NCI-H2196 treated with DMSO at 0.1 percent for 48 hours (cell line): ENCODE data around the gene ZNF776.
"Not testable (repeated sequence)": the region's sequence is repeated elsewhere in the genome, so short reads cannot be mapped to it uniquely, and the experiment has no call there.

ENCODE experiments used
- DNase-seq: peaks from one replicate; lab custom pipeline; 2025; ENCODE audit not compliant: unreplicated experiment; lab: John Stamatoyannopoulos, UW

ZNF776 gene

GRCh38 chr19:57746580-57747471 lies at the start of gene ZNF776:
Gene ZNF776, plus strand, starts transcription at chr19:57746815. Its CDS starts 244 bp downstream, at chr19:57747059.
- peak; percentile 79 for DNase-seq

DNA sequence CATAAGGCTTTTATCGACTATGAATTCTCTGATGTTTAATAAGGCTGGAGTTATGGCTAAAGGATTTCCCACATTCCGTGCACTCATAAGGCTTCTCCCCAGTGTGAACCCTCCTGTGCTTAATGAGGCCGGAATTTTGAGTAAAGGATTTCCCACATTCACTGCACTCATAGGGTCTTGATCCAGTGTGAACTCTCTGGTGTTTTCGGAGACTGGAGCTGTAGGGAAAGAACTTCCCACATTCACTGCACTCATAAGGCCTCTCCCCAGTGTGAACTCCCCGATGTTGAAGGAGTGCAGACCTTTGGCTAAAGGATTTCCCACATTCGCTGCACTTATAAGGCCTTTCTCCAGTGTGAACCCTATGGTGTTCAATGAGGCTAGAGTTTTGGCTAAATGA lies 45.0 kb upstream of the ZNF776 start:
- DNase-seq: no peak

GRCh38 chr19:57706346-57706745 lies 40.3 kb upstream of the ZNF776 start:
- DNase-seq: no peak

DNA sequence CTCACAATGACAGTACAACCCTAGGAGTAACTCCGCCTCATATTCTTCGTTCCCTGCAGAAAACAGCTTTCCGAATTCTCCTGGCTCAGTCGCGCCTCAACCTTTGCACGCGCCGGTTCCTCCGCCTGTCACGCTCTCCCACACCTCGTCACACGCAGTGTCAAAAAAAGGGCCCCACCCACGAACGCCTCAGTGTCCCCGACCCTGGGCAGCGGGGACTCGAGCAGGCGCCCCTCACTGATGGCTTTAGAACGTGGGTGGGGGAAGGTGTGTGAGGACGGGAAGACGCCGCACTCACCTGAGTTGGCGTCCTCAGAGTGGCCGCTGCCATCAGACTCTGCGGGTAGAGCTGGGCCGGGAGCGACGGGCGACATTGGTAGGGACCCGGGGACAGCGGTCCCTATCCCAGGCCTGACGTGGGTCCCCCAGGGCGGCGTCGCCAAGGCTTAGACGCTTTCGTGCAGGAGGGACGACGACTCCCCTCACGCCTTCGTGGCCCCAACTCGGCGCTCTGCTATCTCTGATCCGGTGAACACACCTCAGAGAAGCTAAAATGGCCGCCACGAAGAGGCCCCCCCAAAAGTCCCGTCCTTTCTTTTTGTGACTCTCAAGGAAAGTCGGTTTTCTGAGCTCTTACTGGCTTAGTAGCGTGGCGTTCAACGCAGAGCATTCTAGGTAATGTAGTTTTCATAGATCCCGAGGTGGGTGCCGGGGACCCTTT lies 37.8 kb upstream of the ZNF776 start, which contains the start of gene ZNF154:
Gene ZNF154 (minus strand): TSS at position 564 of the 721 bp plus-strand sequence. CDS start 233 bp downstream, at position 331.
- DNase-seq: no peak

GRCh38 chr19:57709616-57710015 lies 37.0 kb upstream of the ZNF776 start:
- no peak for DNase-seq

- no peak for DNase-seq
These were observed 34.4 kb upstream of the ZNF776 start for GRCh38 chr19:57712222-57712621.

DNA sequence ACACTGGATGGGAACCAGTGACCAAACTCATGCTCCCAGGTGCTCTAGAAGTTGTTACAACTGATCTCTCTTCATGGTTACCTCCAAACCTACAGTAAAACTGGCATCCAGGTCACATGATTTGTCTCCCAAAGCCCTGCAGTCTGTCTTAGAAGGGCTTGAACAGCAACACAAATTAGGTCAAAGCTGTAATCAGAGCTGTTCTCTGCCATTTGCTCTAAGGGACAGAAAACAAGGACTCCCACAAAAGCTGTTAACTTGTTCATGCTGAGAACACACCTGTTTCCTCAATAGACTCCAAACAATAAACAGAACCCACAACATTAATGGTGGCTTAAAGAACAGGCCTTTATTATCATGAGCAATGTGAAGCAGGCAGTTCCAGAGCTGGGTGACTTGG lies 27.2 kb upstream of the ZNF776 start:
- no peak for DNase-seq

DNA sequence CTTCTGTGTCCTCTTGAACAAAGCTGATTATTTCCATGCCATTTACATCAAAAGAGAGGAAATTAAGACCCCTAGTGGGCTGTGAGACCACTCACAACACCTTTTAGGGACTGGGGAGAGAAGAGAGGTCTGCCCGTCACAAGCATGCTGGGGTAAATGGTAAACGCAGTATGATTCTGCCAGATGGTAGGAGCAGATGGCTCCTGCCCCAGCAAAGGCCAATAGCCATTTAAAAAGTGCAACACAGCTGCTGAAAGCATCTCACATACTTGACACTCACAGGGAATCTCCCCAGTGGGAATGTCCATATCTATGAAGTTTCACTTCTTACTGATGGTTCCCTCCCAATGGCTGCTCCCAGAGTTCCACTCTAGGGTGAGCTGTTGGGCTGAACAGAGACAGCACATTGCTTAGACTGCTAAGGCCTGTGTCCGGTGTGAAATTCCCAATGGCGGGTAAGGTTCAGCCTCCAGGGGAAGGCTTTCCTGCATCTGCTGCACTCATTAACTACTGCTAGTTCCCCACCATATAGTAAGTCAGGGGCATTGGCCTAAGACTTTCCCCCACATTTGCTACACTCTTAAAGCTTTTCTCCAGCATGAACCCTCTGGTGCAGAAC lies 26.6 kb upstream of the ZNF776 start:
- DNase-seq: no peak

DNA sequence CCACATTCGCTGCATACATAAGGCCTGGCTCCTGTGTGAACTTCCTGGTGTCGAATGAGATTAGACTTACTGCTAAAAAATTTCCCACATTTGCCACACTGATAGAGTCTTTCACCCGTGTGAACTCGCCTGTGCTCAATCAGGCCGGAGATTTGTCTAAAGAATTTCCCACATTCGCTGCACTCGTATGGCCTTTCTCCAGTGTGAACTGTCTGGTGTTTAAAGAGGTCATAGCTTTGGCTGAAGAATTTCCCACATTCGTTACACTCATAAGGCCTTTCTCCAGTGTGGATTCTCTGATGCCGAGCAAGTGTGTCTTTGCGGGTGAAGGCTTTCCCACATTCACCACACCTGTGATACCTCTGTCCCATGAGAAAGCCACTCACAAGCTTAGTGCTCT lies 25.7 kb upstream of the ZNF776 start:
- no peak for DNase-seq

GRCh38 chr19:57738320-57738719 lies 8.3 kb upstream of the ZNF776 start:
- DNase-seq: not testable (repeated sequence)

DNA sequence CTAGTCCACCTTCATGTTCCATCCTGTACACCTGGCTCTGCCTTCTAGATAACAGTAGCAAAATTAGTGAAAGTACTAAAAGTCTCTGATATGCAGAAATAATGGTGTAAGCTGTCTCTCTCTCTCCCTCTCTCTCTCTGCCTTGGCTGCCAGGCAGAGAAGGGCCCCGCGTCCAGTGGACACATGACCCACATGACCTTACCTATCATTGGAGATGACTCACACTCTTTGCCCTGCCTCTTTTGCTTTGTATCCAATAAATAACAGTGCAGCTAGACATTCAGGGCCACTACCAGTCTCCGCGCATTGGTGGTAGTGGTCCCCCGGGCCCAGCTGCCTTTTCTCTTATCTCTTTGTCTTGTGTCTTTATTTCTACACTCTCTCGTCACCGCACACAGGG lies 7.8 kb upstream of the ZNF776 start:
- not testable (repeated sequence) for DNase-seq

GRCh38 chr19:57747472-57747807 lies 825 bp downstream of the ZNF776 start:
- no peak for DNase-seq

DNA sequence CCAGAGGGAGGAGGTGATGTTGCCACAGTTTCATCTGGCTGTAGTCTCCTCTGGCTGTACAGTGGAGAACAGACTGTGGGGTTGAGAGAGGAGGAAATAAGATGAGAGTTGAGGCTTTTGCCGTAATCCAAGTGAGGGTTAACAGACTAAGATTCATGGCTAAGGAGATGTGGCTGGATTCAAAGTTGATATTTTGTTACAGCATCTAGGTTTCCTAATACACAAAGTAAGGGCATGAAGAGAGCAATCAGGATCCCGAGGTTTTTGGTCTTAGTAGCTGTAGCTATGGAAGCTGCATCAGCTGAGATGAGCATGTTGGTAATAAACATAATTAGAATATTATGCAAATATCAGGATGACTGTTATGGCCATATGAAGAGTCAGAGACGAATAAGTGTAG lies 1.4 kb downstream of the ZNF776 start:
- DNase-seq: no peak

GRCh38 chr19:57754091-57754673 lies 7.6 kb downstream of the ZNF776 start:
- no peak for DNase-seq

- no peak for DNase-seq
These were observed 8.4 kb downstream of the ZNF776 start for GRCh38 chr19:57755031-57755430.

DNA sequence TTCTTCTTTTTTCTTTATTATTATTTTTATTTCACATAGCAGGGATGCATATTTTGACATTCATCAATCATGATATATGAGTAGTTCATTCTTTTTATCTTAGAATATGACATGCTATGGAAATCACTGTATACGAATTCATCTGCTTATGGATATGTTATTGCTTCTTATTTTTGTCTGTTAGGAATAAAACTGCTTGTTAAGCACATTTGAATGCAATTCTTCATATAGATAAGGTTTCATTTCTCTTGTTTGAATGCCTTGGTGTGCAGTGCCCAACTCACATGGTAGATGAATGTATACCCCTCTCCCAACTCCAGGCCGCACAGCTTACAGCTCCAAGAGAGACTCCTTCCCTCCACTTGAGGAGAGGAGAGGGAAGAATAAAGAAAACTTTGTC lies 11.3 kb downstream of the ZNF776 start:
- no peak for DNase-seq

- no peak for DNase-seq
These were observed 12.5 kb downstream of the ZNF776 start for GRCh38 chr19:57759096-57759495.

GRCh38 chr19:57769345-57770131 lies 22.9 kb downstream of the ZNF776 start, which contains the start of gene ZNF586:
Gene ZNF586, plus strand, starts transcription at chr19:57769676. Its CDS starts 167 bp downstream, at chr19:57769843.
- peak; percentile 85 for DNase-seq

DNA sequence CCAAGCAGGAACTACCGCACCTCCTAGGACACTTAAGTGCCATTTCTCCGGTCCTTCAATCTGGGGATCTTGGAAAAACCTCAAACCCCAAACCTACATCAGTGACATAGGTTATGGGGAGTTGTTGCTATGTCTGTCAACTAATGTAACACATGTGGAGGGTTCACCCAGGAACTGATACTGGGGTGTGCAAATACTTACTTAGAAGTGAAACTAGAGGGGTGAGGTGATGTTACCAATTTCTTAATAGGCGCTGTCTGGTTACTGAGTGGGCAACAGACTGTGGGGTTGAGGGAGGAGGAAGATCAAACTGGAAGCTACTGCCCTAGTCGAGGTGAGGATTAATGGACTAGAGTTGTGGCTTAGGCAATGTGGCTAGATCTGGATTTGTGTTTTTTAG lies 24.8 kb downstream of the ZNF776 start:
- DNase-seq: no peak

- no peak for DNase-seq
These were observed 26.9 kb downstream of the ZNF776 start for GRCh38 chr19:57773488-57773887.
